Middle frontal gyrus (tissue), 1 donor: ENCODE measurements around the gene CKMT2.

ENCODE experiments used
- DNase-seq: peaks from one replicate; pipeline ENCODE4 v3.0.0-alpha.2; 2015; ENCODE audit warnings: low spot score; ENCODE audit errors: extremely low spot score

CKMT2 gene

GRCh38 chr5:81233080-81233634 lies at the start of gene CKMT2:
Gene CKMT2 (plus strand): TSS chr5:81233322. CDS start chr5:81251133, 17,811 bp downstream.
- no peak for DNase-seq

- no peak for DNase-seq
Measured at GRCh38 chr5:81183811-81184748, 49.0 kb upstream of the CKMT2 start.

GRCh38 chr5:81184749-81185110 lies 48.4 kb upstream of the CKMT2 start:
- DNase-seq = no peak

- no peak for DNase-seq
Measured at GRCh38 chr5:81187885-81188284, 45.2 kb upstream of the CKMT2 start.

GRCh38 chr5:81188962-81189361 lies 44.2 kb upstream of the CKMT2 start:
- DNase-seq = no peak

GRCh38 chr5:81189875-81190498 lies 43.1 kb upstream of the CKMT2 start:
- no peak for DNase-seq

GRCh38 chr5:81191726-81192372 lies 41.3 kb upstream of the CKMT2 start:
- DNase-seq = no peak

GRCh38 chr5:81192373-81192750 lies 40.8 kb upstream of the CKMT2 start:
- DNase-seq = no peak

- DNase-seq = peak; percentile 57
Measured at GRCh38 chr5:81194633-81195334, 38.3 kb upstream of the CKMT2 start.

- no peak for DNase-seq
Measured at GRCh38 chr5:81195335-81195929, 37.7 kb upstream of the CKMT2 start.

GRCh38 chr5:81202655-81203054 lies 30.5 kb upstream of the CKMT2 start:
- no peak for DNase-seq

GRCh38 chr5:81203729-81204128 lies 29.4 kb upstream of the CKMT2 start:
- no peak for DNase-seq

GRCh38 chr5:81204205-81204604 lies 28.9 kb upstream of the CKMT2 start:
- no peak for DNase-seq

- DNase-seq = no peak
Measured at GRCh38 chr5:81205058-81205457, 28.1 kb upstream of the CKMT2 start.

- no peak for DNase-seq
Measured at GRCh38 chr5:81207009-81207408, 26.1 kb upstream of the CKMT2 start.

GRCh38 chr5:81208904-81209303 lies 24.2 kb upstream of the CKMT2 start:
- DNase-seq = no peak

- DNase-seq = no peak
Measured at GRCh38 chr5:81209386-81209785, 23.7 kb upstream of the CKMT2 start.

- no peak for DNase-seq
Measured at GRCh38 chr5:81209869-81210493, 23.1 kb upstream of the CKMT2 start.

- DNase-seq = no peak
Measured at GRCh38 chr5:81212211-81212751, 20.8 kb upstream of the CKMT2 start.

- no peak for DNase-seq
Measured at GRCh38 chr5:81213070-81213469, 20.1 kb upstream of the CKMT2 start.
